Measurements from ENCODE around the gene RASA3.
"Not testable (repeated sequence)": the region's sequence is repeated elsewhere in the genome, so short reads cannot be mapped to it uniquely, and the experiment has no call there.

The RASA3 gene

DNA sequence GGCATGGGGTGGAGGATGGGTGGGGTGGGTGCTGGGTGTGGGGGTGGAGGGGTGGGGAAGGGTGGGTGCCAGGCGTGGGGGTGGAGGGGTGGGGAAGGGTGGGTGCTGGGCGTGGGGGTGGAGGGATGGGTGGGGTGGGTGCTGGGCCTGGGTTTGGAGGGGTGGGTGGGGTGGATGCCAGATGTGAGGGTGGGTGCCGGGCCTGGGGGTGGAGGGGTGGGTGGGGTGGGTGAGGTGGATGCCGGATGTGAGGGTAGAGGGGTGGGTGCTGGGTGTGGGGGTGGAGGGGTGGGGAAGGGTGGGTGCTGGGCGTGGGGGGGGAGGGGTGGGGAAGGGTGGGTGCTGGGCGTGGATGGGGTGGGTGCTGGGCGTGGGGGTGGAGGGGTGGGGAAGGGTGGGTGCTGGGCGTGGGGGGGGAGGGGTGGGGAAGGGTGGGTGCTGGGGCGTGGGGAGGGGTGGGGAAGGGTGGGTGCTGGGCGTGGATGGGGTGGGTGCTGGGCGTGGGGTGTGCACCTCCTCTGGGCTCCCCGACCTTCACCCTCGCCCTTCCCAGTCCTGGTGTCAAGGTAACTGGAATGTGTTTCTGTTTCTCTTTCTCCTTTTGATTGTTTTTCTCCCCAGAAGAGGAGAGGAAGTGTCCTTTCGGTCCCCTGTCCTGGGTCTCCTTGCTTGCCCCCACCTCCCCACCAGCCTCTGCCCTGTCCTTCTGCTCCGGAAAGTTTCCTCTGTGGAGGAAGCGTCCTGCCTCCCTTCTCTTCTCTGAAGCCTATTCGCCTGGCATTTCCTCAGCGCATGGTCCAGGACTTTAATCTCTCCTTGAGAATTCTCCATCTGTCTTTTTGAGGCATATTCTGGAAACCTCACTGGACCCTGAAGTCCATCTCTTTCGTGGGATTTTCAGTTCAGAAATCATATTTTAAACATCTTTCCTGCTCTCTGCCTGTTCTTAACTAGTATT, 23.8 kb upstream of the RASA3 start:
- DNase-seq: no peak

- DNase-seq: no peak
These were observed 22.9 kb upstream of the RASA3 start for GRCh38 chr13:114155320-114155719.

DNA sequence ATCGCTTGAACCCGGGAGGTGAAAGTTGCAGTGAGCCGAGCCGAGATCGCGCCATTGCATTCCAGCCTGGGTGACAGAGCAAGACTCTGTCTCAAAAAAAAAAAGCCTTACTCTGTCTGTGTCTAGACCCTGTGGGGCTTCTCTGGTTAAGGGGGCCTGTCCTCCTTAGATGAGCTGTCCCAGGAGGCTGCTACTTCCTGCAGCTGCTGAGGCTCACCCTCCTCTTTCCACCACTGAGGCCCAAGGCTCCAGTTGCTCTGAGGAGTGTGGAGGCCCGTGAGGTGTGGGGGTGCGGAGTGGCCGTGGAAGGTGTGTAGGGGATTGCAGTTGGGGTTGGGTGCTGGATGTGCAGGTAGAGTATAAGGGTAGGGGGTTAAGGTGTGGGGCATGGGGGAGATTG, 22.1 kb upstream of the RASA3 start:
- DNase-seq: no peak

- no peak for DNase-seq
These were observed 21.2 kb upstream of the RASA3 start for GRCh38 chr13:114153485-114154080.

DNA sequence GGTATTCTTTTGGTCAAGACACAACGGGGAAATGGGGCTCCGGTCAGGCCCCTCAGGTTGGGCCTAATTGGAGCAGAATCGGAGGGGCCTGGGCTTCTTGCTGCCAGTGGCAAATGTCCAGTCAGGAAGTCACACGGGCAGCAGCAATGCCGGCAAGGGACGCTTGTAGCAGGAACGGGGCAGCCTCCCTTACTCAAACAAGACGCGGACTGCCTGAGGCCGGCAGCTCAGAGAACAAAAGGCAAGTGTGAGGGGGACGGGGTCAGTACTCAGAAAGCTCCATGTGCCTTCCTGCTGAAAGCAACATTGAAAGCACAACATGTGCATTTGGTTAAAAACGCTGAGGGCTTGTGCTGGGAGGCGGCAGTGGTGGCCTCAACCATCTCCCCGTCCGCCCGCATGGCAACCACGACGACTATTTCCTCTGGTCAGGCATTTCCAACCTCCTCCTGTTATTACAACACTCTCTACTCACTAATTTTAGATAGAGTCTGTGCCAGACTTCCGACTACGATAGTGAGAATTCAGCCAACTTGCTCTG, 20.5 kb upstream of the RASA3 start:
- DNase-seq: no peak

- no peak for DNase-seq
These were observed 19.8 kb upstream of the RASA3 start for GRCh38 chr13:114152285-114152645.

GRCh38 chr13:114151565-114152284, 19.3 kb upstream of the RASA3 start:
- peak; percentile 64 for DNase-seq

DNA sequence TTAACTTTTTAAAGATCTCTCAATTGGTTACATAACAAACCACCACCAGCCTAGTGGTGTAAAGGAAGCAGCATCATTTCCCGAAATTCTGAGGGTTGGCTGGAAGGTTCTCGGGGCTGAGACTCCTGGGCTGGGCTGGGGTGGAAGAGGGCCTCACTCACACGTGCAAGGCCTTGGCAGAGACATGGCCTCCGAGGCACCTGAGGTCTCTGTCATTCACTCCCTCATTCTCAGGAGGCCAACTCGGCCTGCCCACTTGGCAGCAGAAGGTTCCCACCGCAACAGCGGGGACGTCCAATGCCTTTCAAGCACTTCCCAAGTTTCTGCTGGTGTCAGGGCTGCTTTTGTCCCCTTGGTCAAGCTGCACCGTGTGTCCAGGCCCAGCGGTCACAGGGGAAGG, 18.6 kb upstream of the RASA3 start:
- DNase-seq: no peak

- no peak for DNase-seq
These were observed 17.6 kb upstream of the RASA3 start for GRCh38 chr13:114149774-114150740.

DNA sequence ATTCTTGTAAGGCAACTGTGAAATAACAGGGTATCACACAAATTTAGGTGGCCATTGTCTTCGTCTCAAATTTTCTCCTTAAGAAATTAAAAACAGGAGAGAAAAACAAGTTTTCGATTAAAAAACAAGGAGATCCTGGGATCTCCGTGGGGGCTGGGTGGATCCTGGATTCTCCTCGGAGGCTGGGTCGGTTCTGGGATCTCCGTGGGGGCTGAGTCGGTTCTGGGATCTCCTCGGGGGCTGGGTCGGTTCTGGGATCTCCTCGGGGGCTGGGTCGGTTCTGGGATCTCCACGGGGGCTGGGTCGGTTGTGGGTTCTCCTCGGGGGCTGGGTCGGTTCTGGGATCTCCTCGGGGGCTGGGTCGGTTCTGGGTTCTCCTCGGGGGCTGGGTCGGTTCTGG, 16.5 kb upstream of the RASA3 start:
- not testable (repeated sequence) for DNase-seq

DNA sequence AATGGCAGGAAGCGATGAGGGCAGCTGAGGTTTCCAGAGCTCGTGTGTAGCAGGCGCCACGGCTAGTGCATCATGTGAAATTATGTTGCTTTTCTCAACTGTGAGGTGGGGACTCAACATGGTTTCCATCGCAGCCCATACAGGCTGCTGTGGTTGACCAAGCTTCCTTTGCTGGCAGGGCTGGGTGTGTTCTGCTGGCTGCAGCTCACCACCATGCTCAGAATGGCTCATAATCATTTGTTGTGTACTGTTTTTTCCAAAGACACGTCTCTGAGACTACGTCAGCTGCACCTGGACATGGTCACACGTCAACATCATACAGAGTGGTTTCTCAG, 16.1 kb upstream of the RASA3 start:
- DNase-seq: peak; percentile 80

DNA sequence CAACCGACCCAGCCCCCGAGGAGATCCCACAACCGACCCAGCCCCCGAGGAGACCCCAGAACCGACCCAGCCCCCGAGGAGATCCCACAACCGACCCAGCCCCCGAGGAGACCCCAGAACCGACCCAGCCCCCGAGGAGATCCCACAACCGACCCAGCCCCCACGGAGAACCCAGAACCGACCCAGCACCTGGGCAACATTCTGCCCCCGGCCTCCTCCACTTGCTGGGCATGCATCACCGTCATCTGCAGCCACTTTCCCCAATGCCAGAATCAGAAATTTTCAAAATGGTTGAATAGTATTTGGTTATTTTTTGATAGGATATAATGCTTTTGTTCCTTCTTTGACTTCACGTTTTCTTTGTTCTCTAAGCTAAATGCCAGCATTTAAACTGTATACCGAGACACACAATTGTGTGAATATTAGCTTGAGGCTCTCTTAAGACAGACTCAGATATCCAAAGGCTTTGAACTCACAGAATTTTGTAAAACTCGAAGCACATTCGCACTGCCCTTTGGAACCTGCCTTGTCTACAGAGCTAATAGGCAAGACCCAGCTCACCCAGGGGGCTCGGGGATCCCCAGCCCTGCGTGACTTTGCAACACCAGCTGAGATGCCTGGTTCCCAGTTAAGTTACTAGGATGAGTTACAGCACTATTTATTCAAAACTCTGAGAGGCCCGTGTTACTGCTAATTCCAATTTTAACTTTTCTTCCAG, 15.5 kb upstream of the RASA3 start:
- DNase-seq: no peak

- no peak for DNase-seq
These were observed 14.2 kb upstream of the RASA3 start for GRCh38 chr13:114146629-114147028.

DNA sequence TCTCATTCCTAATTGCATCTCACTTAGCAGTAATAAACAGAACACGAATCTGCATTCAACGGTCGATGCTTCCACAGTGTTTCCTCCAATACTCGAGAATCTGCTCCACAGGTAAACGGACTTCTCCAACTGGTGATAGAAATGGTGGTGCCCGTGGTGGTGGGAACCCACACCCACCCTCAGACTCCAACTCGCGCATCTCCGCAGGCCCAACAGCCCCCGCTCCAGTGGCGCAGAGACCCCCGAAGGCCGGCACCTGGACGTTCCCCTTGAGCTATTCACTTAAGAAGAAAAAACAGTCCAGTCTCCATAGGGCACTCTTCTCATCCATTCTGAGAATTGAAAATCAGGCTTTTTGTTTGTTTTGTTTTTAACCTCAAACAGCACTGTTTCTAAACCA, 13.8 kb upstream of the RASA3 start:
- no peak for DNase-seq

DNA sequence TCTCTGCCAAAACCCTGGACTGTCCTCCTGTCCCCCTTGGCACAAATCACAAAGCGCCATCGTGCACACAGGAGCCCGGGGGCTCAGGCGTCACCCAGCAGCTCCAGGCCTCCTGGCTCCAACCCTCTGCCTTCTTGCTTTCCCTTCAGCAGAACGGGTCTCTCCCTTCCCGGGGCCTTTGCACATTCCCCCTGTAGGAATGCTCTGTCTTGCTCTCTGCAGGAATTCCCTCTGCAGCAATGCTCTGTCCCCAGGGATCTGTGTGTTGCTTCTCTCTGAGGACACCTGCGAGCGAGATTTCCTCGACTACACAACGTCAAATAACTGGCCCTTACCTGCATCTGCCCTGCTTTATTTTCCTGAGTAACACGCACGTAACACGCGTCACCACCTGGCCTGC, 13.3 kb upstream of the RASA3 start:
- no peak for DNase-seq

DNA sequence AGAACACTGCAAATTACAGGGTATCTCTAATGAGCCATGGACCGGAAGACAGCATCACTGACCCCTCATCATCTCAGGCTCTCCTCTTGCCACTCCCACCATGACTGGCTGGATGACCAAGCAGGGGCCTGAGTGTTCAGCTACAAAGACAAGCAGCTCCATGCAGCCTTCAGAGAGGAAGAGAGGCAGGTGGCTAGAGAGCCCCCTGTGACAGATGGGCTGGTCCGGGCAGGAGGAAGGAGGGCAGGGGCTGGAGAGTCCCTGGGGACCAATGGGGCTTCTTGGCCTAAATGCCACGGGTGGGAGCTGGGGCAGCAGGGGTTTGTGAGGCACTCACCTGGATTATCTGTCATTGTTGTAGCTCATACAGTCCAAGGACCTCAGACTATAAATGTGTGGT, 12.8 kb upstream of the RASA3 start:
- no peak for DNase-seq

GRCh38 chr13:114144606-114145244, 12.3 kb upstream of the RASA3 start:
- DNase-seq: no peak

- peak; percentile 49 for DNase-seq
These were observed 11.6 kb upstream of the RASA3 start for GRCh38 chr13:114143806-114144605.

- DNase-seq: peak; percentile 81
These were observed 10.4 kb upstream of the RASA3 start for GRCh38 chr13:114142640-114143490.

Data from activated CD4-positive, alpha-beta T cell treated with anti-CD3 and anti-CD28 coated beads, Interleukin-2, amount 50 U/mL, for 1 hour (primary cell).